Fibroblast of lung (primary cell): Measurements from ENCODE around the gene TNS1. TPM values are rescaled to one million over a fixed set of nuclear protein-coding genes. Genes with fewer than 3 reads are reported as not detected.
"Not testable (repeated sequence)": the region's sequence is repeated elsewhere in the genome, so short reads cannot be mapped to it uniquely, and the experiment has no call there.

ENCODE experiments used
- DNase-seq, 2 donors: peaks; one replicate each; pipeline versions ENCODE4 v3.0.0 to v3.0.0-alpha.2; 2010; ENCODE audit warnings: low read depth in 2 of 2
- H2AFZ ChIP-seq: 2 replicates; pipeline ENCODE4 v1.5.1; 2012; ENCODE audit warnings: low read length, control low read depth, inconsistent platforms
- H3K27ac ChIP-seq: 2 replicates; pipeline ENCODE4 v1.5.1; 2011; ENCODE audit warnings: low read length, control low read depth; ENCODE audit not compliant: insufficient read depth
- H3K27me3 ChIP-seq: 2 replicates; pipeline ENCODE4 v1.5.1; 2011; ENCODE audit warnings: mild to moderate bottlenecking, low read length; ENCODE audit not compliant: control insufficient read depth, insufficient read depth
- H3K36me3 ChIP-seq: 2 replicates; pipeline ENCODE4 v1.5.1; 2011; ENCODE audit warnings: low read length; ENCODE audit not compliant: control insufficient read depth, insufficient read depth
- H3K4me1 ChIP-seq: 2 replicates; pipeline ENCODE4 v1.5.1; 2011; ENCODE audit warnings: low read length; ENCODE audit not compliant: control insufficient read depth, insufficient read depth; ENCODE audit errors: extremely low read depth
- H3K4me2 ChIP-seq: 2 replicates; pipeline ENCODE4 v1.5.1; 2011; ENCODE audit warnings: low read length, control low read depth; ENCODE audit not compliant: insufficient read depth; ENCODE audit errors: extremely low read depth
- H3K4me3 ChIP-seq, 4 experiments: fragments of 200-600 bp in 1 of 4; sonication (generic) in 1 of 4; replicated peaks in 1 of 4; 2 replicates each; pipeline ENCODE4 v1.5.1; 2011 to 2016; ENCODE audit warnings: low read length in 4 of 4, low read depth in 3 of 4, mild to moderate bottlenecking in 3 of 4, control low read depth in 2 of 4, inconsistent platforms in 1 of 4, mixed read lengths in 1 of 4; ENCODE audit not compliant: insufficient read depth in 1 of 4; ENCODE audit errors: control extremely low read depth in 1 of 4
- H3K79me2 ChIP-seq: 2 replicates; pipeline ENCODE4 v1.5.1; 2012; ENCODE audit warnings: mild to moderate bottlenecking, low read length, inconsistent platforms; ENCODE audit not compliant: control insufficient read depth, insufficient read depth
- H3K9ac ChIP-seq: 2 replicates; pipeline ENCODE4 v1.5.1; 2011; ENCODE audit warnings: mild to moderate bottlenecking, low read length, control low read depth; ENCODE audit not compliant: insufficient read depth
- H3K9me3 ChIP-seq: 2 replicates; pipeline ENCODE4 v1.5.1; 2012; ENCODE audit warnings: low read depth, low read length; ENCODE audit not compliant: control insufficient read depth, insufficient read depth
- H4K20me1 ChIP-seq: 2 replicates; pipeline ENCODE4 v1.5.1; 2011; ENCODE audit warnings: low read length; ENCODE audit not compliant: control insufficient read depth, insufficient read depth; ENCODE audit errors: extremely low read depth
- EZH2 ChIP-seq: IDR thresholded peaks from 2 replicates; pipeline ENCODE4 v1.5.1; 2012; ENCODE audit warnings: low read length, control low read depth, mild to moderate bottlenecking; ENCODE audit errors: missing control alignments
- polyA plus RNA-seq, 2 donors: library from polyadenylated mRNA; depleted of rRNA in 1 of 2; stranded (reverse) in 1 of 2; unstranded in 1 of 2; fragments of >200 nt; gene quantifications; 2 replicates each; pipeline ENCODE4 v1.2.1, GENCODE V29; 2011 to 2012; ENCODE audit warnings: missing spikeins in 1 of 2
- total RNA-seq: library from RNA; depleted of rRNA; stranded (reverse); fragments of >200 nt; gene quantifications from 2 replicates; pipeline ENCODE4 v1.2.1, GENCODE V29; 2014
- TF ChIP-seq, protein P1 (sequence below), 2 donors: IDR thresholded peaks in 1 of 2; conservative IDR thresholded peaks in 1 of 2; 1 replicate in 1 of 2; 2 replicates in 1 of 2; pipeline ENCODE4 v1.5.1; 2011 to 2012; ENCODE audit warnings: low read length in 2 of 2, control low read depth in 1 of 2, inconsistent platforms in 1 of 2, low read depth in 1 of 2, mild to moderate bottlenecking in 1 of 2

The TNS1 gene
- total and polyA plus RNA-seq, 2 donors (not counting 1 experiment from before 2014, with no cell fraction given): 44.4 to 47.1 TPM

DNA sequence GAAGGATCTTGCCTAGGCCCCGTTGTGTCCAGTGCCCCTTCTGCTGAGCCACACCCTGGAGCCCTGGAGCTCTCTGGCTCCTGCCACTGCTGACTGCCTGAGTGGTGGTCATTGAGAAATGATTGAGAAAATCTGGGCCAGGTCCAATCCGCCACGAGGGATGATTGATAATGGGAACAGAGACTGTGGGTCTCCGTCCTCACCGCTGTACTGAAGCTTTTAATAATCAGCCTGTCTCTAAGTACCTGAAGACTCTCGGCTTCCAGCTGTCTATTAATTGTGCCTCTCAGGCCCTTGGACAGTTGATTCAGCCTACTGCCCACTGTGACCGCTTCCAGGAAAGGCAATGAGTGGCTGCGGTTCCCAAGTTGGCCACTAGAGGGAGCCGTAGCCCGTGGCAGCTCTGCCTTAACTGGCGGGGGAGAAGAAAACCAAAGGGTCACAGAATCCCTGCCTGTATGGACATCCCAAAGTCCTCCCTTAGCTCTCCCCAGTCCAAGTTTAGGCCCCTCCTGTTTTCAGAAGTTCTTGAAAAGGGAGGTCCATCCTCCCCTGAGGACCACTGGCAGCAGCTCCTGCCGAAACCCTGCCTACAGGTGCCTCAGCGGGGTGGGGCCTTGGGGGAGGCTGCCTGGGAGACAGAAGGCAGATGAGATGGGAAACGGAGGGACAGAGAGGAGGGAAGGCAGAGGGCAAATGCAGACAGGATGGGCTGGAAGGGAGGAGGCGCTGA lies 213.6 kb downstream of the TNS1 start:
- no peak overlapping the region for H3K9ac ChIP-seq
- H3K36me3 ChIP-seq: no peaks in the 10 kb centered on the region
- H3K4me1 ChIP-seq: peaks cover 9% of the 10 kb centered on the region
- H3K79me2 ChIP-seq: no peaks in the 10 kb centered on the region
- no peaks in the 10 kb centered on the region for H3K27me3 ChIP-seq
- DNase-seq: peak; percentile 54 to 64
- no peak overlapping the region for H3K27ac ChIP-seq
- no peak overlapping the region for H3K4me2 ChIP-seq
- no peak overlapping the region for H3K4me3 ChIP-seq
- no peak for TF ChIP-seq EZH2
- TF ChIP-seq, protein P1, sequence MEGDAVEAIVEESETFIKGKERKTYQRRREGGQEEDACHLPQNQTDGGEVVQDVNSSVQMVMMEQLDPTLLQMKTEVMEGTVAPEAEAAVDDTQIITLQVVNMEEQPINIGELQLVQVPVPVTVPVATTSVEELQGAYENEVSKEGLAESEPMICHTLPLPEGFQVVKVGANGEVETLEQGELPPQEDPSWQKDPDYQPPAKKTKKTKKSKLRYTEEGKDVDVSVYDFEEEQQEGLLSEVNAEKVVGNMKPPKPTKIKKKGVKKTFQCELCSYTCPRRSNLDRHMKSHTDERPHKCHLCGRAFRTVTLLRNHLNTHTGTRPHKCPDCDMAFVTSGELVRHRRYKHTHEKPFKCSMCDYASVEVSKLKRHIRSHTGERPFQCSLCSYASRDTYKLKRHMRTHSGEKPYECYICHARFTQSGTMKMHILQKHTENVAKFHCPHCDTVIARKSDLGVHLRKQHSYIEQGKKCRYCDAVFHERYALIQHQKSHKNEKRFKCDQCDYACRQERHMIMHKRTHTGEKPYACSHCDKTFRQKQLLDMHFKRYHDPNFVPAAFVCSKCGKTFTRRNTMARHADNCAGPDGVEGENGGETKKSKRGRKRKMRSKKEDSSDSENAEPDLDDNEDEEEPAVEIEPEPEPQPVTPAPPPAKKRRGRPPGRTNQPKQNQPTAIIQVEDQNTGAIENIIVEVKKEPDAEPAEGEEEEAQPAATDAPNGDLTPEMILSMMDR (conservative IDR thresholded peaks at IDR 0.05 in 1 of 2, IDR thresholded peaks at IDR 0.05 in 1 of 2; ENCODE audit: low read depth in 1 of 2, low read length in 2 of 2): peak; percentile 97 to 99
- H2AFZ ChIP-seq: no peak overlapping the region
- no peaks in the 10 kb centered on the region for H4K20me1 ChIP-seq
- no peaks in the 10 kb centered on the region for H3K9me3 ChIP-seq

DNA sequence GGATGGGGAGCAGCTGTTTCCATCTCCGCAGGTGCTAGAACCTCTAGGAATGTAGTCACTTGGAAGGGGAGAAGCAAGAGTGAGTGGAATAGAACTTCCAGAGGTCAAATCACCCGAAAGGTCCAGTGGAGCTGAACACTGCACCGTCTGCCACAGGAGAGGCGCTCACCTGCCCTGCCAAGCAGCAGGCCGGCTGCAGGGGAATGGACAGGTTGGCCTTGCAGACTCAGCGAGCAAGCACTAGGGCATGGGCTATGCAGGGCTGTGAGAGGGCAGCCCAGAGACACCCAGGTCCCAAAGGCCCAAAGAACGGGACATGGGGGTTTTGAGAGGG lies 214.2 kb downstream of the TNS1 start:
- H3K36me3 ChIP-seq: no peaks in the 10 kb centered on the region
- no peaks in the 10 kb centered on the region for H3K9me3 ChIP-seq

GRCh38 chr2:217787160-217787877 lies 215.5 kb downstream of the TNS1 start:
- no peak overlapping the region for H3K4me3 ChIP-seq
- H3K9ac ChIP-seq: no peak overlapping the region
- H2AFZ ChIP-seq: no peak overlapping the region
- no peak overlapping the region for H3K27ac ChIP-seq
- DNase-seq: no peak
- no peaks in the 10 kb centered on the region for H3K27me3 ChIP-seq
- TF ChIP-seq, protein P1 (conservative IDR thresholded peaks at IDR 0.05 in 1 of 2, IDR thresholded peaks at IDR 0.05 in 1 of 2; ENCODE audit: low read depth in 1 of 2, low read length in 2 of 2): no peak
- no peak for TF ChIP-seq EZH2
- no peaks in the 10 kb centered on the region for H4K20me1 ChIP-seq
- no peaks in the 10 kb centered on the region for H3K9me3 ChIP-seq
- H3K4me2 ChIP-seq: no peak overlapping the region
- peaks cover 9% of the 10 kb centered on the region for H3K4me1 ChIP-seq
- no peaks in the 10 kb centered on the region for H3K79me2 ChIP-seq
- no peaks in the 10 kb centered on the region for H3K36me3 ChIP-seq

More for the DNA sequence above, 214.2 kb downstream of the TNS1 start:
- H3K27me3 ChIP-seq: no peaks in the 10 kb centered on the region
- H3K4me2 ChIP-seq: no peak overlapping the region
- H3K4me1 ChIP-seq: peaks cover 9% of the 10 kb centered on the region
- H2AFZ ChIP-seq: no peak overlapping the region
- no peak for DNase-seq
- H4K20me1 ChIP-seq: no peaks in the 10 kb centered on the region
- H3K9ac ChIP-seq: no peak overlapping the region
- TF ChIP-seq, protein P1 (conservative IDR thresholded peaks at IDR 0.05 in 1 of 2, IDR thresholded peaks at IDR 0.05 in 1 of 2; ENCODE audit: low read depth in 1 of 2, low read length in 2 of 2): no peak
- TF ChIP-seq EZH2: no peak
- H3K4me3 ChIP-seq: no peak overlapping the region
- H3K79me2 ChIP-seq: no peaks in the 10 kb centered on the region
- no peak overlapping the region for H3K27ac ChIP-seq

- H3K27ac ChIP-seq, H3K36me3 ChIP-seq, H2AFZ ChIP-seq, H3K4me2 ChIP-seq, DNase-seq, H3K9me3 ChIP-seq, H3K79me2 ChIP-seq, H3K4me1 ChIP-seq, H3K9ac ChIP-seq, H3K27me3 ChIP-seq, H4K20me1 ChIP-seq, H3K4me3 ChIP-seq: not testable (repeated sequence)
Measured at GRCh38 chr2:217786560-217786959, 216.2 kb downstream of the TNS1 start.
